HL-60 (cell line): ENCODE results near the gene POLR2A.

Experiments
- DNase-seq, 2 experiments: peaks; one replicate each; pipeline ENCODE4 v3.0.0-alpha.2; 2010 to 2020; ENCODE audit warnings: low read depth in 1 of 2, low spot score in 1 of 2
- H3K27ac ChIP-seq: fragments of 250-450 bp; sonication (Bioruptor Pico); replicated peaks from 2 replicates; pipeline ENCODE4 v1.5.1; 2020; ENCODE audit warnings: mild to moderate bottlenecking, moderate library complexity
- H3K27me3 ChIP-seq: fragments of 250-450 bp; sonication (Bioruptor Pico); 2 replicates; pipeline ENCODE4 v1.5.1; 2021; ENCODE audit warnings: mild to moderate bottlenecking, moderate library complexity; ENCODE audit not compliant: insufficient read depth, poor library complexity, severe bottlenecking
- H3K4me3 ChIP-seq: replicated peaks from 2 replicates; pipeline ENCODE4 v1.5.1; 2011; ENCODE audit warnings: mild to moderate bottlenecking, control low read depth, low read length; ENCODE audit not compliant: insufficient read depth
- GABPA ChIP-seq: IDR thresholded peaks from 2 replicates; pipeline ENCODE4 v1.6.1; 2012; ENCODE audit warnings: low read depth
- POLR2AphosphoS5 ChIP-seq: IDR thresholded peaks from 2 replicates; pipeline ENCODE4 v1.6.1; 2012; ENCODE audit warnings: low read depth
- SPI1 ChIP-seq: IDR thresholded peaks from 2 replicates; pipeline ENCODE4 v1.6.1; 2012; ENCODE audit warnings: low read depth, mild to moderate bottlenecking, borderline replicate concordance
- TF ChIP-seq, protein P1 (sequence below): IDR thresholded peaks from 2 replicates; pipeline ENCODE4 v1.6.1; 2012; ENCODE audit warnings: low read depth; ENCODE audit not compliant: insufficient replicate concordance
- TF ChIP-seq, protein P2 (sequence below): IDR thresholded peaks from one replicate; pipeline ENCODE4 v1.5.1; 2011; ENCODE audit warnings: low read length, control low read depth, inconsistent platforms; ENCODE audit not compliant: insufficient read depth

POLR2A gene

DNA sequence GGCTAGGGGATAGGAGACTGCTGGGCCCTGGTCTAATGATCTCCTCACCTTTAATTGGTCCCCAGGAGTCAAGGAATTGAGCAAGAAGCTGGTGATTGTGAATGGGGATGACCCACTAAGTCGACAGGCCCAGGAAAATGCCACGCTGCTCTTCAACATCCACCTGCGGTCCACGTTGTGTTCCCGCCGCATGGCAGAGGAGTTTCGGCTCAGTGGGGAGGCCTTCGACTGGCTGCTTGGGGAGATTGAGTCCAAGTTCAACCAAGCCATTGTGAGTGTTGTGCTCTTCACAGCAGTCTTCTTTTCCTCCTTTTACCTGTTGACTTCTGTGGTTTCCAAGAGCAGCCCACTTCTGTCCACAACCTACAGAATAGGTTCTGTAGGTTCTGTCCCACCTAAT, 19.4 kb downstream of the POLR2A start:
- H3K27ac ChIP-seq, result no peak overlapping the region
- H3K4me3 ChIP-seq, result no peak overlapping the region
- H3K27me3 ChIP-seq, result no peaks in the 10 kb centered on the region
- TF ChIP-seq GABPA, result no peak
- no peak for TF ChIP-seq POLR2AphosphoS5
- TF ChIP-seq, protein P1, sequence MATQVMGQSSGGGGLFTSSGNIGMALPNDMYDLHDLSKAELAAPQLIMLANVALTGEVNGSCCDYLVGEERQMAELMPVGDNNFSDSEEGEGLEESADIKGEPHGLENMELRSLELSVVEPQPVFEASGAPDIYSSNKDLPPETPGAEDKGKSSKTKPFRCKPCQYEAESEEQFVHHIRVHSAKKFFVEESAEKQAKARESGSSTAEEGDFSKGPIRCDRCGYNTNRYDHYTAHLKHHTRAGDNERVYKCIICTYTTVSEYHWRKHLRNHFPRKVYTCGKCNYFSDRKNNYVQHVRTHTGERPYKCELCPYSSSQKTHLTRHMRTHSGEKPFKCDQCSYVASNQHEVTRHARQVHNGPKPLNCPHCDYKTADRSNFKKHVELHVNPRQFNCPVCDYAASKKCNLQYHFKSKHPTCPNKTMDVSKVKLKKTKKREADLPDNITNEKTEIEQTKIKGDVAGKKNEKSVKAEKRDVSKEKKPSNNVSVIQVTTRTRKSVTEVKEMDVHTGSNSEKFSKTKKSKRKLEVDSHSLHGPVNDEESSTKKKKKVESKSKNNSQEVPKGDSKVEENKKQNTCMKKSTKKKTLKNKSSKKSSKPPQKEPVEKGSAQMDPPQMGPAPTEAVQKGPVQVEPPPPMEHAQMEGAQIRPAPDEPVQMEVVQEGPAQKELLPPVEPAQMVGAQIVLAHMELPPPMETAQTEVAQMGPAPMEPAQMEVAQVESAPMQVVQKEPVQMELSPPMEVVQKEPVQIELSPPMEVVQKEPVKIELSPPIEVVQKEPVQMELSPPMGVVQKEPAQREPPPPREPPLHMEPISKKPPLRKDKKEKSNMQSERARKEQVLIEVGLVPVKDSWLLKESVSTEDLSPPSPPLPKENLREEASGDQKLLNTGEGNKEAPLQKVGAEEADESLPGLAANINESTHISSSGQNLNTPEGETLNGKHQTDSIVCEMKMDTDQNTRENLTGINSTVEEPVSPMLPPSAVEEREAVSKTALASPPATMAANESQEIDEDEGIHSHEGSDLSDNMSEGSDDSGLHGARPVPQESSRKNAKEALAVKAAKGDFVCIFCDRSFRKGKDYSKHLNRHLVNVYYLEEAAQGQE, result no peak
- TF ChIP-seq, protein P2, sequence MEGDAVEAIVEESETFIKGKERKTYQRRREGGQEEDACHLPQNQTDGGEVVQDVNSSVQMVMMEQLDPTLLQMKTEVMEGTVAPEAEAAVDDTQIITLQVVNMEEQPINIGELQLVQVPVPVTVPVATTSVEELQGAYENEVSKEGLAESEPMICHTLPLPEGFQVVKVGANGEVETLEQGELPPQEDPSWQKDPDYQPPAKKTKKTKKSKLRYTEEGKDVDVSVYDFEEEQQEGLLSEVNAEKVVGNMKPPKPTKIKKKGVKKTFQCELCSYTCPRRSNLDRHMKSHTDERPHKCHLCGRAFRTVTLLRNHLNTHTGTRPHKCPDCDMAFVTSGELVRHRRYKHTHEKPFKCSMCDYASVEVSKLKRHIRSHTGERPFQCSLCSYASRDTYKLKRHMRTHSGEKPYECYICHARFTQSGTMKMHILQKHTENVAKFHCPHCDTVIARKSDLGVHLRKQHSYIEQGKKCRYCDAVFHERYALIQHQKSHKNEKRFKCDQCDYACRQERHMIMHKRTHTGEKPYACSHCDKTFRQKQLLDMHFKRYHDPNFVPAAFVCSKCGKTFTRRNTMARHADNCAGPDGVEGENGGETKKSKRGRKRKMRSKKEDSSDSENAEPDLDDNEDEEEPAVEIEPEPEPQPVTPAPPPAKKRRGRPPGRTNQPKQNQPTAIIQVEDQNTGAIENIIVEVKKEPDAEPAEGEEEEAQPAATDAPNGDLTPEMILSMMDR, result no peak
- TF ChIP-seq SPI1, result no peak
- DNase-seq, result no peak

DNA sequence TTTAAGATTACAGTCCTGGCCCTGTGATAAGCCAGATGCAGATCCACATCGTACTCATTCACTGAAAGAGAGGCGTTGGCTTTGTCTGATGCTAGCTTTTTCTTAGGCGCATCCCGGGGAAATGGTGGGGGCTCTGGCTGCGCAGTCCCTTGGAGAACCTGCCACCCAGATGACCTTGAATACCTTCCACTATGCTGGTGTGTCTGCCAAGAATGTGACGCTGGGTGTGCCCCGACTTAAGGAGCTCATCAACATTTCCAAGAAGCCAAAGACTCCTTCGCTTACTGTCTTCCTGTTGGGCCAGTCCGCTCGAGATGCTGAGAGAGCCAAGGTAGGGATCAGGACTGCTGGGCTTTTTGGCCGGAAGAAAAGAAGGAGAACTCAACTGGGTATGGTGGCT, 24.0 kb downstream of the POLR2A start:
- no peaks in the 10 kb centered on the region for H3K27me3 ChIP-seq
- TF ChIP-seq, protein P2, result no peak
- no peak for DNase-seq
- no peak overlapping the region for H3K27ac ChIP-seq
- H3K4me3 ChIP-seq, result no peak overlapping the region

DNA sequence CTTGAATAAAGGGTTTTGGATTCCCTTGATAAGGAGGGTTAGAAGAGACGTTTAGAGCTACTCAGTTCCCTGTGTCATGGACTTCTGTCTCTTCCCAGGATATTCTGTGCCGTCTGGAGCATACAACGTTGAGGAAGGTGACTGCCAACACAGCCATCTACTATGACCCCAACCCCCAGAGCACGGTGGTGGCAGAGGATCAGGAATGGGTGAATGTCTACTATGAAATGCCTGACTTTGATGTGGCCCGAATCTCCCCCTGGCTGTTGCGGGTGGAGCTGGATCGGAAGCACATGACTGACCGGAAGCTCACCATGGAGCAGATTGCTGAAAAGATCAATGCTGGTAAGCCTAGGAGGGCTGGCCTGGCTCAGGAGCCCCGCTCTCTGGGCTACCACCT, 24.7 kb downstream of the POLR2A start:
- DNase-seq, result no peak
- no peaks in the 10 kb centered on the region for H3K27me3 ChIP-seq
- no peak overlapping the region for H3K27ac ChIP-seq
- TF ChIP-seq POLR2AphosphoS5 (no peak), SPI1 (no peak), GABPA (no peak)
- TF ChIP-seq, protein P2, result no peak
- H3K4me3 ChIP-seq, result no peak overlapping the region

DNA sequence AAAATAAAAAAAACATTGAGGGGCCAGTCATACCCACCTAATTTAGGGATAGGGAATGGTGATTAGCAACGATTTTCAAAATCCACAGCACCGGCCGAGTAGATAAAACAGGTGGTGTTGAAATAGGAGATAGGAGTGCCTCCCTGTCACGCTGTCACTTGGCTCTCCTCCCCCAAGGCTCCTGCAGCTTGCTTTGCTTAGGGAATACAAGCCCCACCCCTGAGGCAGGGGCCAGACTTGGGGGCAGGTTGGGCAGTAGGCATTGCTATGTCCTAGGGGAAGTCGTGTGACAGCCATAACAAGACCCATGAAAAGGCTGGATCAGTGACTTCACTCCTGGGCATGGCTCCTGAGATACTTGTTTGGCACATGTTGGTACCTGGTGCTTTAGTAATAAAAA, 25.8 kb downstream of the POLR2A start:
- TF ChIP-seq POLR2AphosphoS5 (no peak), GABPA (no peak), SPI1 (no peak)
- TF ChIP-seq, protein P2, result no peak
- TF ChIP-seq, protein P1, result no peak
- no peak overlapping the region for H3K4me3 ChIP-seq
- no peak overlapping the region for H3K27ac ChIP-seq
- DNase-seq, result no peak
- no peaks in the 10 kb centered on the region for H3K27me3 ChIP-seq
